Measurements from ENCODE around the gene SMPD3. TPM values are rescaled to one million over a fixed set of nuclear protein-coding genes. Genes with fewer than 3 reads are reported as not detected.

The SMPD3 gene
- total RNA-seq, 1 donor from 2014 or later, result 0.16 TPM

DNA sequence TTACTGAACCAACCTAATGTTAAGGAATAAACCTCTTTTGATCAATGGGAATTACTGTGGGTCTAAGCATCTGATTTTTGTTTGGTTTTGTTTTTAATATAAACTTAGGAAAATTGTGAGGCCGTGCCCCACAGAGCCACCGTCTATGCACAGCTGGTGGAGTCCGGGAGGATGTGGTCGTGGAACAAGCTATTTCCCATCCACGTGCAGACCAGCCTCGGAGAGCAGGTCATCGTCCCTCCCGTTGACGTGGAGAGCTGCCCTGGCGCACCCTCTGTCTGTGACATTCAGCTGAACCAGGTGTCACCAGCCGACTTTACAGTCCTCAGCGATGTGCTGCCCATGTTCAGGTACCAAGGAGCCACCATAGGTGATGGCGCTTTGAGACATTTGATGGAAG is 109.1 kb downstream of the SMPD3 start:
- no peak for DNase-seq
- no peak for TF ChIP-seq CTCF (IDR thresholded peaks at IDR 0.05; ENCODE audit: borderline replicate concordance)

DNA sequence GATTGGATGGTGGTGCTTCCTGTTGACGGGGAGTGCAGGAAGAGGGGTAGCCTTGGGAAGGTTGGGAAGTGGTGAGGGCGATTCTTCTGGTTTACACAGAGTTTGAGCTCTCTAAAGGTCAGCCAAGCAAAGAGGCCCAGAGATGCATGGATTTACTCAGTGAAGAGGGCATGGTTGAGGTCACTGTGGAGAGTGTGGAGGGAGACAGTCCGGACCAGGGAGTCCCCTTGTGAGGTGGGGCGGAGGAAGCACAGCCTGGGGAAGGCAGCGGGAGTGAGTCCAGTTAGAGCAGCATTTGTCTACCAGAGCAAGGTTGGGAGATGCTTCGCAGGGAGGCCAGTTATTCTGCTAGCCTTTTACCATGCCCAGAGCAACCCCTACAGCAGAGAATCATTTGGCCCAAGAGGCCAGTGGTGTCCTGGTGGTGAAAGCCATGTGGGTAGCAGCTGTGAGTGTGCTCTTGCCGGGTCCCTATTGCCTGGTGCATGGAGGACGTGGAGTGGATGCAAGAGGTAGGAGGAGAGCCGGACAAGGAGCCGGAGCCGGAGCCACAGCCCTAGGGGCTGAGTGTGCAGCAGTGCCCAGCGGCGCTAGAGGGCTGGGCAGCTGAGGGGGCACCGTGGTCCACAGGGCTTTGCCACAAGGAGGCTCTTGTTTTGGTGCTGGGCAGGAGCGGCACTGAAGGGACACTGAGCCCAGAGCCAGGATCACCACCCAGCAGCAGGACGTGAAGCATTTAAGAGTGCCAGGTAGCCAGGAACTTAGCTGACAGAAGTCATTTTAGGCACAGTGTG is 109.8 kb downstream of the SMPD3 start:
- Histone ChIP-seq H3K4me3 (no peak overlapping the region), H3K4me1 (peaks cover 16% of the 10 kb centered on the region), H3K27me3 (ENCODE audit: low read depth) (no peaks in the 10 kb centered on the region), H3K9me3 (replicated peaks) (no peaks in the 10 kb centered on the region), H3K36me3 (peaks cover 68% of the 10 kb centered on the region), H3K27ac (replicated peaks) (no peak overlapping the region)
- intact Hi-C loops (cut with micrococcal nuclease), result no loop called here
- no peak for TF ChIP-seq CTCF (IDR thresholded peaks at IDR 0.05; ENCODE audit: borderline replicate concordance)
- no peak for DNase-seq

More for the DNA sequence above, 109.1 kb downstream of the SMPD3 start:
- Histone ChIP-seq H3K27ac (replicated peaks) (no peak overlapping the region), H3K27me3 (ENCODE audit: low read depth) (no peaks in the 10 kb centered on the region), H3K9me3 (replicated peaks) (no peaks in the 10 kb centered on the region), H3K4me1 (peaks cover 16% of the 10 kb centered on the region), H3K4me3 (no peak overlapping the region), H3K36me3 (peaks cover 71% of the 10 kb centered on the region)
- intact Hi-C loops (cut with micrococcal nuclease), result no loop called here

DNA sequence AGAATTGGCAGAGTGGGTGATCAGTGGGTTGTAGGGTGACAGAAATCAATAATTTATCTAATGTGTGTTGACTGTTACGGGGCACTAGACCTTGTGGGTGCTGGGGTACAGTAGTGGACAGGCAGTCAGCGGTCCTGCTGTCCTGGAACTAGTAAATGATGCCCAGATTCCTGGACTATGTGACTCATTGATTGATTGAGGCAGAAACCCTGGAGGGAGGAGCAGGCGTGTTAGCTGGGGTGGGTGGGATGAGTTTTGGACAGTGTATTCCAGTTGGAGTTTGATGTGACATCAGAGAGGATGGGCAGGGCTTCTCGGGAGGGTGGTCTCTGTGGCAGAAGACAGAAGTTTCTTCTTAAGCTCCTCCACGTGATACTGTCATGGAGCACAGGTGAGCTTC is 113.1 kb downstream of the SMPD3 start:
- no peak for DNase-seq
- no peaks in the 10 kb centered on the region for H3K27me3 ChIP-seq (ENCODE audit: low read depth)
- H3K27ac ChIP-seq (replicated peaks), result no peak overlapping the region
- no peak for TF ChIP-seq CTCF (IDR thresholded peaks at IDR 0.05; ENCODE audit: borderline replicate concordance)
- H3K36me3 ChIP-seq, result peaks cover 52% of the 10 kb centered on the region
- intact Hi-C loops (cut with micrococcal nuclease), result no loop called here
- peaks cover 22% of the 10 kb centered on the region for H3K4me1 ChIP-seq
- H3K9me3 ChIP-seq (replicated peaks), result no peaks in the 10 kb centered on the region
- H3K4me3 ChIP-seq, result no peak overlapping the region

DNA sequence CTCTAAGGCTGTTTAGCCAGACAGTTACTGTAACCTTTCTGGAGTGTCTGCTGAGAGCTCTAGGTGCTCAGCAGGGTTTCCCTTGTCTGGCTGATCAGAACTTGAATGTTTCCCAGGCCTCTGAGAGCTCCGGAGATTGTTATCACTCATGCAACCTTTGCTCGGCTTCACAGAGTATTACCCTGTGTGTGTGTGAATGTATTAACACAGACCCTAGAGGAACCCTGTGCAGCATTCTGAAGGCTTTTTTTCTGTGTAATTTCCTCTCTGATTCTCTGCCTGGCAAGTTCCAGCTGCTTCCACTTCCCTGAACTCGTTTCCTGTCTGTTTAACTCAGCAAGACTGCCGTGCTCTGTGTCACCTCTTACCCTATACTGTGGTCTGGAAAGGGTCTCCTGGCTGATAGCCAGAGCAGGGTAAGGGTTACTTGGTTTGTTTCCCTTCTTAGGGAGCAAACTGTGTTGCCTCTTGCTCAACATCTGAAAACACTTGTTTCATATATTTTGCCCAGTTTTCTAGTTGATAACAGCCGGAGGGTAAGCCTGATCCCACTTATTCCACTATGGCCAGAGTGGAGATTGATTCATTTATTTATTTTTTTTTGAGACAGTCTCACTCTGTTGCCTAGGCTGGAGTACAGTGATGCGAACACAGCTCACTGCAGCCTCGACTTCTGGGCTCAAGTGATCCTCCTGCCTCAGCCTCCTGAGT is 115.7 kb downstream of the SMPD3 start:
- Histone ChIP-seq H3K9me3 (replicated peaks) (no peaks in the 10 kb centered on the region), H3K4me1 (peaks cover 29% of the 10 kb centered on the region), H3K36me3 (peaks cover 37% of the 10 kb centered on the region), H3K27ac (replicated peaks) (peak overlapping the region; percentile 69), H3K4me3 (no peak overlapping the region), H3K27me3 (ENCODE audit: low read depth) (no peaks in the 10 kb centered on the region)
- TF ChIP-seq CTCF (IDR thresholded peaks at IDR 0.05; ENCODE audit: borderline replicate concordance), result no peak
- intact Hi-C loops (cut with micrococcal nuclease), result no loop called here
- no peak for DNase-seq

DNA sequence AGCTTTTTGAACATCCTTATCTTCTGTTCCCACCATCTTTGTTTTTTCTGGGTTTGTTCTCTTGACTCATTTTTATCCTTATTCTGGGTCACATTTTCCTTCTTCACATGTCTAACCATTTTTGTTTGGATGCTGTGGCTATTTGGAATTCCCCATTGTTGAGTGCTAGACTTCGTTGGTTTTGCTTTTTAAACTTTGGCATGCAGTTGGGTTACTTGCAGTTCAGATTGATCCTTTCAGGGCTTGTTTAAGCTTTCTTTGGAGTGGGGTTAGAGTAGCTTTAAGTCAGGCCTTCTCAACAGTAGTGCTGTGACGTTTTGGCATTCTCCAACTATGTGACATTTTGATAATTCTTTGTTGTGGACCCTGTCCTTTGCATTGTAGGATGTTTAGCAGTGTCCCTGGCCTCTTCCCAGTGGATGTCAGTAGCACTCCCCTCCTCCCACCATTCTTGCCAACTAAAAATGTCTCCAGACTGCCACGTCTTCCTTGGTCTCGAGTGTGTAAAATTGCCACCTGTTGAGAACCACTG is 116.4 kb downstream of the SMPD3 start:
- no peaks in the 10 kb centered on the region for H3K27me3 ChIP-seq (ENCODE audit: low read depth)
- peak overlapping the region; percentile 69 for H3K27ac ChIP-seq (replicated peaks)
- no peak for TF ChIP-seq CTCF (IDR thresholded peaks at IDR 0.05; ENCODE audit: borderline replicate concordance)
- H3K4me3 ChIP-seq, result no peak overlapping the region
- H3K4me1 ChIP-seq, result peaks cover 29% of the 10 kb centered on the region
- intact Hi-C loops (cut with micrococcal nuclease), result no loop called here
- no peaks in the 10 kb centered on the region for H3K9me3 ChIP-seq (replicated peaks)
- DNase-seq, result no peak
- peaks cover 33% of the 10 kb centered on the region for H3K36me3 ChIP-seq
